Kidney (tissue), 14 donors: ENCODE data around the gene UBE2G2. TPM values are rescaled to one million over a fixed set of nuclear protein-coding genes. Genes with fewer than 3 reads are reported as not detected.

Experiments used
- DNase-seq, 5 donors: peaks; one replicate each; pipeline ENCODE4 v3.0.0-alpha.2; 2013 to 2020
- FAIRE-seq: peaks from 2 replicates; lab custom pipeline; 2012; peaks lifted over from hg19 to GRCh38; lab: Jason Lieb, UNC
- H3K27ac ChIP-seq, 2 donors: one replicate each; pipeline ENCODE4 v1.7.0; 2013; ENCODE audit warnings: low read depth in 2 of 2, low read length in 2 of 2, inconsistent platforms in 1 of 2
- H3K27me3 ChIP-seq: one replicate; pipeline ENCODE4 v1.7.1; 2013; ENCODE audit warnings: low read length, inconsistent platforms; ENCODE audit not compliant: control insufficient read depth, insufficient read depth
- H3K36me3 ChIP-seq, 3 donors: one replicate each; pipeline versions ENCODE4 v1.7.0 to v1.7.1; 2013; ENCODE audit warnings: low read length in 3 of 3, control low read depth in 1 of 3, inconsistent platforms in 1 of 3; ENCODE audit not compliant: insufficient read depth in 3 of 3, control insufficient read depth in 2 of 3
- H3K4me1 ChIP-seq, 3 donors: one replicate each; pipeline versions ENCODE4 v1.7.0 to v1.7.1; 2013; ENCODE audit warnings: low read length in 3 of 3, inconsistent platforms in 1 of 3, low read depth in 1 of 3; ENCODE audit not compliant: control insufficient read depth in 2 of 3, insufficient read depth in 2 of 3
- H3K4me3 ChIP-seq, 3 donors: one replicate each; pipeline versions ENCODE4 v1.7.0 to v1.8.1; 2013; ENCODE audit warnings: low read length in 3 of 3, control low read depth in 1 of 3, inconsistent platforms in 1 of 3
- H3K9ac ChIP-seq, 3 donors: one replicate each; pipeline versions ENCODE4 v1.7.0 to v1.7.1; 2013; ENCODE audit warnings: low read length in 3 of 3, control low read depth in 1 of 3, inconsistent platforms in 1 of 3
- H3K9me3 ChIP-seq, 3 donors: one replicate each; pipeline versions ENCODE4 v1.7.0 to v1.7.1; 2013; ENCODE audit warnings: low read length in 3 of 3, control low read depth in 1 of 3, inconsistent platforms in 1 of 3; ENCODE audit not compliant: control insufficient read depth in 2 of 3, insufficient read depth in 1 of 3
- CTCF ChIP-seq: IDR thresholded peaks from 3 replicates; pipeline ENCODE4 v1.5.1; 2012; ENCODE audit warnings: mild to moderate bottlenecking, moderate library complexity, borderline replicate concordance; ENCODE audit not compliant: insufficient read depth; ENCODE audit errors: extremely low read depth
- intact Hi-C: fragments of 100-400 bp; cut with DNase I; formaldehyde crosslinking; loops from one replicate; pipeline ENCODE4 v1.11.1; 2022
- polyA plus RNA-seq: library from polyadenylated mRNA; stranded (reverse); fragments of 350-450 nt; fragmentation: Illumina TruSeq; extraction: RNeasy Lipid Tissue Mini Kit (QIAGEN cat#74804); gene quantifications from one replicate; pipeline ENCODE4 v1.2.3, GENCODE V29; 2014; ENCODE audit warnings: low read depth, low replicate concordance; ENCODE audit not compliant: insufficient read depth
- total RNA-seq: library from RNA; stranded (reverse); fragmentation: NEBNext Ultra II Directional; extraction: Animal tissue kit (Norgen Biotek cat#: 25700); gene quantifications from one replicate; pipeline ENCODE4 v1.2.1, GENCODE V29; 2021
- donor health status: control.
- donor health status: control.
- donor health status: control.
- donor health status: control.
- donor health status: control.
- donor health status: DM: yes; HTN: yes; CAD: no.
- donor health status: Normal renal cell carcinoma (clear cell type).

UBE2G2 gene
- total and polyA plus RNA-seq, 2 donors from 2014 or later: 39.4 to 86.0 TPM

- no peak overlapping the region for H3K4me3 ChIP-seq
- intact Hi-C loops: no loop called here
- no peak for DNase-seq
- H3K27ac ChIP-seq: no peak overlapping the region
- H3K36me3 ChIP-seq: peaks cover 4 to 21% (median 20%) of the 10 kb centered on the region in 3 donors
- H3K27me3 ChIP-seq: no peaks in the 10 kb centered on the region
- H3K9ac ChIP-seq: no peak overlapping the region
- no peak for FAIRE-seq
- H3K9me3 ChIP-seq: no peaks in the 10 kb centered on the region
- H3K4me1 ChIP-seq: peaks cover 3 to 4% (median 3%) of the 10 kb centered on the region in 3 donors
- TF ChIP-seq CTCF: no peak
Observed at GRCh38 chr21:44771896-44772525, 29.6 kb downstream of the UBE2G2 start.

GRCh38 chr21:44767834-44768831 lies 33.5 kb downstream of the UBE2G2 start:
- DNase-seq (peak in 4 of 5 donors; percentile 72 to 85 (median 79)), FAIRE-seq (no peak)
- H3K27ac ChIP-seq: no peak overlapping the region
- TF ChIP-seq CTCF: no peak
- intact Hi-C loops: no loop called here
- H3K9ac ChIP-seq: no peak overlapping the region
- no peak overlapping the region for H3K4me3 ChIP-seq
- H3K4me1 ChIP-seq: peaks cover 0 to 2% (median 0%) of the 10 kb centered on the region in 3 donors
- peaks cover 2 to 13% (median 12%) of the 10 kb centered on the region in 3 donors for H3K36me3 ChIP-seq
- H3K27me3 ChIP-seq: no peaks in the 10 kb centered on the region
- no peaks in the 10 kb centered on the region for H3K9me3 ChIP-seq

- no peak overlapping the region for H3K9ac ChIP-seq
- no peak overlapping the region for H3K4me3 ChIP-seq
- no peaks in the 10 kb centered on the region for H3K27me3 ChIP-seq
- no peak for FAIRE-seq
- no peak for DNase-seq
- no peak for TF ChIP-seq CTCF
- no peaks in the 10 kb centered on the region for H3K9me3 ChIP-seq
- no peak overlapping the region for H3K27ac ChIP-seq
- no peaks in the 10 kb centered on the region for H3K4me1 ChIP-seq
- peaks cover 0 to 12% (median 9%) of the 10 kb centered on the region in 3 donors for H3K36me3 ChIP-seq
- intact Hi-C loops: no loop called here
Observed at GRCh38 chr21:44766818-44767354, 34.7 kb downstream of the UBE2G2 start.
